ENCODE data around the gene CPM. TPM values are rescaled to one million over a fixed set of nuclear protein-coding genes. Genes with fewer than 3 reads are reported as not detected.
A peak's percentile ranks its signal among the peaks of the same experiment; 100 is the strongest.

CPM gene
- total and polyA plus RNA-seq, 4 donors = 14.2 to 65.0 (median 24.0) TPM

GRCh38 chr12:68977909-68978610 lies 45.1 kb upstream of the CPM start:
- TF ChIP-seq RAD21 (IDR thresholded peaks at IDR 0.05) = peak in 1 of 2 donors; percentile 25
- TF ChIP-seq JUND (IDR thresholded peaks at IDR 0.05) = no peak
- Histone ChIP-seq H3K36me3 (ENCODE audit: control insufficient read depth in 4 of 4, insufficient read depth in 3 of 4, low read depth in 1 of 4, low read length in 3 of 4) (no peaks in the 10 kb centered on the region), H3K9me3 (ENCODE audit: control insufficient read depth in 4 of 4, low read length in 3 of 4) (peaks cover 0 to 2% (median under 1%) of the 10 kb centered on the region in 4 donors), H3K27me3 (ENCODE audit: control insufficient read depth in 4 of 4, insufficient read depth in 4 of 4, low read length in 3 of 4) (no peaks in the 10 kb centered on the region), H3K4me3 (ENCODE audit: low read depth in 1 of 3, low read length in 3 of 3) (no peak overlapping the region), H3K4me1 (ENCODE audit: control insufficient read depth in 4 of 4, insufficient read depth in 4 of 4, low read length in 3 of 4) (peaks cover 9 to 29% (median 23%) of the 10 kb centered on the region in 4 donors), H3K27ac (ENCODE audit: low read depth in 1 of 2, low read length in 2 of 2) (no peak overlapping the region), H3K9ac (ENCODE audit: low read depth in 1 of 2, low read length in 2 of 2) (no peak overlapping the region)
- WGBS = 49% methylated on average over 1 of the region's 1 CpG
- no peak for DNase-seq (ENCODE audit: low spot score)

GRCh38 chr12:68977335-68977734 lies 44.4 kb upstream of the CPM start:
- peak overlapping the region in 1 of 2 donors; percentile 19 for H3K27ac ChIP-seq (ENCODE audit: low read depth in 1 of 2, low read length in 2 of 2)

GRCh38 chr12:68976395-68976841 lies 43.4 kb upstream of the CPM start:
- DNase-seq (ENCODE audit: low spot score) = no peak

More at GRCh38 chr12:68977335-68977734, 44.4 kb upstream of the CPM start:
- no peak for DNase-seq (ENCODE audit: low spot score)
- Histone ChIP-seq H3K4me1 (ENCODE audit: control insufficient read depth in 4 of 4, insufficient read depth in 4 of 4, low read length in 3 of 4) (peaks cover 9 to 32% (median 24%) of the 10 kb centered on the region in 4 donors), H3K27me3 (ENCODE audit: control insufficient read depth in 4 of 4, insufficient read depth in 4 of 4, low read length in 3 of 4) (no peaks in the 10 kb centered on the region), H3K9ac (ENCODE audit: low read depth in 1 of 2, low read length in 2 of 2) (no peak overlapping the region), H3K4me3 (ENCODE audit: low read depth in 1 of 3, low read length in 3 of 3) (no peak overlapping the region), H3K36me3 (ENCODE audit: control insufficient read depth in 4 of 4, insufficient read depth in 3 of 4, low read depth in 1 of 4, low read length in 3 of 4) (no peaks in the 10 kb centered on the region), H3K9me3 (ENCODE audit: control insufficient read depth in 4 of 4, low read length in 3 of 4) (no peaks in the 10 kb centered on the region)
- 62% methylated on average over 3 of the region's 3 CpGs for WGBS
- TF ChIP-seq SP1 (IDR thresholded peaks at IDR 0.05) = no peak
- TF ChIP-seq JUND (IDR thresholded peaks at IDR 0.05) = no peak
- no peak for TF ChIP-seq GABPA (IDR thresholded peaks at IDR 0.05 in 1 of 2, conservative IDR thresholded peaks at IDR 0.05 in 1 of 2)
- TF ChIP-seq HNF4A (conservative IDR thresholded peaks at IDR 0.05) = no peak

More at GRCh38 chr12:68976395-68976841, 43.4 kb upstream of the CPM start:
- Histone ChIP-seq H3K36me3 (ENCODE audit: control insufficient read depth in 4 of 4, insufficient read depth in 3 of 4, low read depth in 1 of 4, low read length in 3 of 4) (no peaks in the 10 kb centered on the region), H3K27ac (ENCODE audit: low read depth in 1 of 2, low read length in 2 of 2) (peak overlapping the region; percentile 49 to 64), H3K4me3 (ENCODE audit: low read depth in 1 of 3, low read length in 3 of 3) (no peak overlapping the region), H3K9me3 (ENCODE audit: control insufficient read depth in 4 of 4, low read length in 3 of 4) (no peaks in the 10 kb centered on the region), H3K27me3 (ENCODE audit: control insufficient read depth in 4 of 4, insufficient read depth in 4 of 4, low read length in 3 of 4) (no peaks in the 10 kb centered on the region), H3K4me1 (ENCODE audit: control insufficient read depth in 4 of 4, insufficient read depth in 4 of 4, low read length in 3 of 4) (peaks cover 11 to 34% (median 24%) of the 10 kb centered on the region in 4 donors), H3K9ac (ENCODE audit: low read depth in 1 of 2, low read length in 2 of 2) (peak overlapping the region in 1 of 2 donors; percentile 50)
- TF ChIP-seq SP1 (IDR thresholded peaks at IDR 0.05) (peak; percentile 99), GABPA (IDR thresholded peaks at IDR 0.05 in 1 of 2, conservative IDR thresholded peaks at IDR 0.05 in 1 of 2) (no peak), NR2F2 (IDR thresholded peaks at IDR 0.05) (peak; percentile 86), YY1 (IDR thresholded peaks at IDR 0.05) (peak; percentile 94), REST (IDR thresholded peaks at IDR 0.05) (peak; percentile 50), ATF3 (IDR thresholded peaks at IDR 0.05) (peak; percentile 47), FOXA1 (IDR thresholded peaks at IDR 0.05) (no peak), HNF4A (conservative IDR thresholded peaks at IDR 0.05) (peak; percentile 72 to 79), EGR1 (IDR thresholded peaks at IDR 0.05; ENCODE audit: low read depth in 2 of 2) (peak in 1 of 2 donors; percentile 37), HNF4G (IDR thresholded peaks at IDR 0.05) (no peak), CTCF (IDR thresholded peaks at IDR 0.05; ENCODE audit: low read depth, low read length, missing input control) (no peak), MAX (IDR thresholded peaks at IDR 0.05) (peak; percentile 54), RAD21 (IDR thresholded peaks at IDR 0.05) (peak; percentile 43 to 65), TAF1 (conservative IDR thresholded peaks at IDR 0.05) (no peak), FOXA2 (IDR thresholded peaks at IDR 0.05) (peak; percentile 55), RXRA (IDR thresholded peaks at IDR 0.05) (peak; percentile 89 to 90), JUND (IDR thresholded peaks at IDR 0.05) (peak; percentile 21 to 62), ZBTB33 (IDR thresholded peaks at IDR 0.05) (peak; percentile 60)
- WGBS = 41% methylated on average over 2 of the region's 2 CpGs
